K562 (cell line): ENCODE data around the gene DYNC2I2. TPM values are rescaled to one million over a fixed set of nuclear protein-coding genes. Genes with fewer than 3 reads are reported as not detected.

Source experiments
- ATAC-seq: fragments of 200-7000 bp; cut with Tn5 transposase; 3 replicates; pipeline ENCODE4 v1.9.1; 2020; ENCODE audit warnings: moderate library complexity
- BruUV-seq: library from RNA; stranded (reverse); fragments of 400-500 nt; replicated peaks from 2 replicates; lab custom pipeline; 2021; lab: Mats Ljungman, UMichigan
- CTCF ChIA-PET: fragments of 300-600 bp; formaldehyde crosslinking; extraction: SDS; loops from one replicate; lab custom pipeline; 2021; ENCODE audit warnings: low intra/inter-chr PET ratio; lab: Yijun Ruan, JAX
- POLR2A ChIA-PET: fragments of 300-600, 350-650 bp; sonication (Branson Sonifier 250); formaldehyde crosslinking; extraction: SDS; loops from one replicate; lab custom pipeline; 2021; ENCODE audit warnings: antibody characterized with exemption, inconsistent platforms; lab: Yijun Ruan, JAX
- DNase-seq, 4 experiments: peaks; one replicate each; pipeline versions ENCODE4 v3.0.0 to v3.0.0-alpha.2; 2011 to 2018; ENCODE audit warnings: low spot score in 3 of 4, mixed read lengths in 3 of 4; ENCODE audit errors: extremely low read depth in 1 of 4
- FAIRE-seq: peaks from 2 replicates; lab custom pipeline; 2011; peaks lifted over from hg19 to GRCh38; lab: Jason Lieb, UNC
- H2AFZ ChIP-seq: 2 replicates; pipeline ENCODE4 v1.6.0; 2011; ENCODE audit warnings: low read depth, low read length, control low read depth, inconsistent platforms
- H3K27ac ChIP-seq: fragments of 200-600 bp; 3 replicates; pipeline ENCODE4 v1.8.0; 2011; ENCODE audit warnings: low read depth, mild to moderate bottlenecking, control low read depth, inconsistent platforms, low read length, moderate library complexity, mixed read lengths; ENCODE audit errors: extremely low read depth
- H3K27me3 ChIP-seq, 2 experiments: fragments of 300-600 bp in 1 of 2; 2 replicates in 1 of 2; 3 replicates in 1 of 2; pipeline versions ENCODE4 v1.6.0 to v1.8.0; 2011; ENCODE audit warnings: inconsistent platforms in 2 of 2, low read length in 2 of 2, mild to moderate bottlenecking in 1 of 2, mixed read lengths in 1 of 2, moderate library complexity in 1 of 2; ENCODE audit not compliant: control insufficient read depth in 2 of 2, insufficient read depth in 2 of 2
- H3K36me3 ChIP-seq: fragments of 300-600 bp; 3 replicates; pipeline ENCODE4 v1.8.0; 2011; ENCODE audit warnings: mild to moderate bottlenecking, low read length, inconsistent platforms; ENCODE audit not compliant: control insufficient read depth, insufficient read depth
- H3K4me1 ChIP-seq, 2 experiments: fragments of 200-600 bp in 1 of 2; replicated peaks in 1 of 2; 2 replicates in 1 of 2; 3 replicates in 1 of 2; pipeline versions ENCODE4 v1.5.1 to v1.8.0; 2011; ENCODE audit warnings: inconsistent platforms in 2 of 2, low read length in 2 of 2, mild to moderate bottlenecking in 1 of 2, mixed read lengths in 1 of 2, moderate library complexity in 1 of 2; ENCODE audit not compliant: control insufficient read depth in 2 of 2, insufficient read depth in 2 of 2
- H3K4me2 ChIP-seq: 2 replicates; pipeline ENCODE4 v1.6.1; 2011; ENCODE audit warnings: low read length, control low read depth, inconsistent platforms, mixed read lengths; ENCODE audit not compliant: insufficient read depth
- H3K4me3 ChIP-seq: fragments of 200-600 bp; sonication (generic), shearing (Covaris generic); 2 replicates; pipeline ENCODE4 v1.5.1; 2016; ENCODE audit warnings: control low read depth, inconsistent platforms
- H3K79me2 ChIP-seq: fragments of 200-600 bp; 3 replicates; pipeline ENCODE4 v1.8.0; 2011; ENCODE audit warnings: low read length, inconsistent platforms; ENCODE audit not compliant: control insufficient read depth, insufficient read depth
- H3K9ac ChIP-seq, 2 experiments: 2 replicates each; pipeline versions ENCODE4 v1.6.0 to v1.6.1; 2011; ENCODE audit warnings: low read depth in 2 of 2, low read length in 2 of 2, control low read depth in 1 of 2, inconsistent platforms in 1 of 2, mild to moderate bottlenecking in 1 of 2, mixed read lengths in 1 of 2; ENCODE audit not compliant: insufficient read depth in 1 of 2
- H3K9me1 ChIP-seq: one replicate; pipeline ENCODE4 v1.6.0; 2011; ENCODE audit warnings: inconsistent platforms, mild to moderate bottlenecking, low read length, moderate library complexity; ENCODE audit not compliant: control insufficient read depth, insufficient read depth
- H3K9me3 ChIP-seq: replicated peaks from 2 replicates; pipeline ENCODE4 v1.5.1; 2011; ENCODE audit warnings: low read depth, low read length, inconsistent platforms; ENCODE audit not compliant: control insufficient read depth, insufficient read depth
- H4K20me1 ChIP-seq: replicated peaks from 2 replicates; pipeline ENCODE4 v1.6.1; 2011; ENCODE audit warnings: low read length, inconsistent platforms, mixed read lengths; ENCODE audit not compliant: control insufficient read depth, insufficient read depth
- BRD4 ChIP-seq: fragments of 200-600 bp; sonication (generic); IDR thresholded peaks from 2 replicates; pipeline ENCODE4 v1.6.1; 2017; ENCODE audit warnings: inconsistent platforms
- COPS2 ChIP-seq: fragments of 450-650 bp; conservative IDR thresholded peaks from 2 replicates; pipeline ENCODE4 v1.6.1; 2016; ENCODE audit warnings: mild to moderate bottlenecking, moderate library complexity
- EP300 ChIP-seq: IDR thresholded peaks from 2 replicates; pipeline ENCODE4 v1.6.1; 2012; ENCODE audit warnings: low read length, improper control_type of control experiment
- EWSR1 ChIP-seq: fragments of 450-650 bp; IDR thresholded peaks from 2 replicates; pipeline ENCODE4 v1.6.1; 2018; ENCODE audit warnings: borderline replicate concordance, mild to moderate bottlenecking, low read depth, moderate library complexity; ENCODE audit not compliant: partially characterized antibody
- GTF2E2 ChIP-seq: fragments of 200-800 bp; sonication (Bioruptor generic); IDR thresholded peaks from 2 replicates; pipeline ENCODE4 v1.6.1; 2016; ENCODE audit warnings: missing genetic modification characterization, missing compliant biosample characterization
- POLR3A ChIP-seq: IDR thresholded peaks from 2 replicates; pipeline ENCODE4 v1.6.1; 2011; ENCODE audit warnings: borderline replicate concordance, mild to moderate bottlenecking, moderate library complexity; ENCODE audit not compliant: insufficient read length, insufficient read depth; ENCODE audit errors: extremely low read depth
- PRMT5 ChIP-seq: sonication (generic); formaldehyde crosslinking; IDR thresholded peaks from 2 replicates; pipeline ENCODE4 v1.5.0; 2020; ENCODE audit warnings: missing genetic modification reagents
- SIN3B ChIP-seq: fragments of 450-650 bp; IDR thresholded peaks from 2 replicates; pipeline ENCODE4 v1.6.1; 2017; ENCODE audit warnings: low read depth, mild to moderate bottlenecking, moderate library complexity
- SMARCA4 ChIP-seq: fragments of 450-650 bp; IDR thresholded peaks from 2 replicates; pipeline ENCODE4 v1.6.1; 2016
- SMARCB1 ChIP-seq: IDR thresholded peaks from 2 replicates; pipeline ENCODE4 v1.6.1; 2011; ENCODE audit warnings: improper control_type of control experiment, low read depth; ENCODE audit not compliant: insufficient read length
- SRF ChIP-seq, 2 experiments: fragments of 250-450, 450-650 bp in 1 of 2; sonication (Bioruptor Pico) in 1 of 2; sonication (generic) in 1 of 2; formaldehyde crosslinking; IDR thresholded peaks; 2 replicates each; pipeline versions ENCODE4 v1.5.0 to v1.5.1; 2020 to 2022; ENCODE audit warnings: mild to moderate bottlenecking in 1 of 2, missing genetic modification reagents in 1 of 2
- ZNF121 ChIP-seq: sonication (generic); formaldehyde crosslinking; conservative IDR thresholded peaks from 2 replicates; pipeline ENCODE4 v1.8.0; 2022; ENCODE audit warnings: missing genetic modification reagents
- ZNF24 ChIP-seq: fragments of 450-650 bp; IDR thresholded peaks from 2 replicates; pipeline ENCODE4 v1.6.1; 2016
- ZNF316 ChIP-seq: fragments of 450-650 bp; IDR thresholded peaks from 2 replicates; pipeline ENCODE4 v1.6.1; 2016
- ZNF707 ChIP-seq: fragments of 250-450 bp; sonication (Bioruptor Pico); conservative IDR thresholded peaks from 2 replicates; pipeline ENCODE4 v1.8.0; 2022; ENCODE audit warnings: inconsistent platforms, mild to moderate bottlenecking, moderate library complexity
- WGBS: fragments of 100-300 bp; shearing (Covaris generic); methylation state at CpG from one replicate; pipeline ENCODE4 v1.1.6; 2016; ENCODE audit warnings: low coverage, mixed read lengths; ENCODE audit not compliant: insufficient coverage; ENCODE audit errors: missing lambda C conversion rate; 5-methylcytosine and 5-hydroxymethylcytosine counted together
- in situ Hi-C: fragments of 300-500 bp; cut with MboI; formaldehyde crosslinking; loops from 4 replicates; pipeline ENCODE4 v1.15.0; 2018; ENCODE audit warnings: inconsistent platforms, mixed read lengths
- intact Hi-C: fragments of 100-400 bp; cut with micrococcal nuclease; formaldehyde crosslinking; loops from 2 replicates; pipeline ENCODE4 v1.14.2; 2022
- polyA plus RNA-seq, 8 experiments: library from polyadenylated mRNA; depleted of rRNA in 4 of 8; stranded (reverse) in 5 of 8; unstranded in 3 of 8; fragments of >200 nt; fragmentation: Nextera tagmentation in 2 of 8; fragmentation: Illumina TruSeq in 1 of 8; extraction: Ambion mirVana in 2 of 8; extraction: Trizol in 1 of 8; gene quantifications; 2 replicates each; pipeline versions ENCODE4 v1.2.1 to v1.2.3, GENCODE V29; 2011 to 2014; ENCODE audit warnings: inconsistent platforms in 1 of 8, missing spikeins in 1 of 8
- total RNA-seq, 7 experiments: library from RNA; depleted of rRNA in 6 of 7; stranded (reverse); fragments of >200 nt in 6 of 7; fragmentation: Illumina TruSeq in 2 of 7; extraction: Trizol in 2 of 7; gene quantifications; 2 replicates each; pipeline versions ENCODE4 v1.2.1 to v1.2.3, GENCODE V29; 2011 to 2021; ENCODE audit warnings: low replicate concordance in 1 of 7
- TF ChIP-seq, protein P1 (sequence below): sonication (generic); formaldehyde crosslinking; IDR thresholded peaks from 2 replicates; pipeline ENCODE4 v1.8.0; 2023; ENCODE audit warnings: missing genetic modification reagents, mild to moderate bottlenecking, borderline replicate concordance
- TF ChIP-seq, protein P2 (sequence below), 3 experiments: fragments of 200-800 bp in 1 of 3; sonication (Bioruptor generic) in 1 of 3; sonication (generic) in 1 of 3; formaldehyde crosslinking in 1 of 3; IDR thresholded peaks; 2 replicates each; pipeline versions ENCODE4 v1.6.1 to v1.8.0; 2016 to 2022; ENCODE audit warnings: mild to moderate bottlenecking in 2 of 3, missing compliant biosample characterization in 2 of 3, missing genetic modification characterization in 2 of 3, missing genetic modification reagents in 1 of 3

The DYNC2I2 gene
- total and polyA plus RNA-seq, 9 of the 15 experiments (the other 6 are each of a cell fraction or from before 2014, with no cell fraction given), result 1.5 to 249 (median 70.0) TPM

GRCh38 chr9:128675382-128675781 is 18.7 kb upstream of the DYNC2I2 start (continued):
- TF ChIP-seq, protein P1, sequence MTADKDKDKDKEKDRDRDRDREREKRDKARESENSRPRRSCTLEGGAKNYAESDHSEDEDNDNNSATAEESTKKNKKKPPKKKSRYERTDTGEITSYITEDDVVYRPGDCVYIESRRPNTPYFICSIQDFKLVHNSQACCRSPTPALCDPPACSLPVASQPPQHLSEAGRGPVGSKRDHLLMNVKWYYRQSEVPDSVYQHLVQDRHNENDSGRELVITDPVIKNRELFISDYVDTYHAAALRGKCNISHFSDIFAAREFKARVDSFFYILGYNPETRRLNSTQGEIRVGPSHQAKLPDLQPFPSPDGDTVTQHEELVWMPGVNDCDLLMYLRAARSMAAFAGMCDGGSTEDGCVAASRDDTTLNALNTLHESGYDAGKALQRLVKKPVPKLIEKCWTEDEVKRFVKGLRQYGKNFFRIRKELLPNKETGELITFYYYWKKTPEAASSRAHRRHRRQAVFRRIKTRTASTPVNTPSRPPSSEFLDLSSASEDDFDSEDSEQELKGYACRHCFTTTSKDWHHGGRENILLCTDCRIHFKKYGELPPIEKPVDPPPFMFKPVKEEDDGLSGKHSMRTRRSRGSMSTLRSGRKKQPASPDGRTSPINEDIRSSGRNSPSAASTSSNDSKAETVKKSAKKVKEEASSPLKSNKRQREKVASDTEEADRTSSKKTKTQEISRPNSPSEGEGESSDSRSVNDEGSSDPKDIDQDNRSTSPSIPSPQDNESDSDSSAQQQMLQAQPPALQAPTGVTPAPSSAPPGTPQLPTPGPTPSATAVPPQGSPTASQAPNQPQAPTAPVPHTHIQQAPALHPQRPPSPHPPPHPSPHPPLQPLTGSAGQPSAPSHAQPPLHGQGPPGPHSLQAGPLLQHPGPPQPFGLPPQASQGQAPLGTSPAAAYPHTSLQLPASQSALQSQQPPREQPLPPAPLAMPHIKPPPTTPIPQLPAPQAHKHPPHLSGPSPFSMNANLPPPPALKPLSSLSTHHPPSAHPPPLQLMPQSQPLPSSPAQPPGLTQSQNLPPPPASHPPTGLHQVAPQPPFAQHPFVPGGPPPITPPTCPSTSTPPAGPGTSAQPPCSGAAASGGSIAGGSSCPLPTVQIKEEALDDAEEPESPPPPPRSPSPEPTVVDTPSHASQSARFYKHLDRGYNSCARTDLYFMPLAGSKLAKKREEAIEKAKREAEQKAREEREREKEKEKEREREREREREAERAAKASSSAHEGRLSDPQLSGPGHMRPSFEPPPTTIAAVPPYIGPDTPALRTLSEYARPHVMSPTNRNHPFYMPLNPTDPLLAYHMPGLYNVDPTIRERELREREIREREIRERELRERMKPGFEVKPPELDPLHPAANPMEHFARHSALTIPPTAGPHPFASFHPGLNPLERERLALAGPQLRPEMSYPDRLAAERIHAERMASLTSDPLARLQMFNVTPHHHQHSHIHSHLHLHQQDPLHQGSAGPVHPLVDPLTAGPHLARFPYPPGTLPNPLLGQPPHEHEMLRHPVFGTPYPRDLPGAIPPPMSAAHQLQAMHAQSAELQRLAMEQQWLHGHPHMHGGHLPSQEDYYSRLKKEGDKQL, result no peak
- peak; percentile 66 for TF ChIP-seq ZNF316
- TF ChIP-seq, all 486 proteins: peak for 2

GRCh38 chr9:128669786-128670185 is 13.1 kb upstream of the DYNC2I2 start:
- peaks cover 6 to 10% of the 10 kb centered on the region in 2 experiments; a peak in 4 of 5 replicates for H3K4me1 ChIP-seq
- DNase-seq, result no peak
- CTCF ChIA-PET, result no interaction called here
- no peaks in the 10 kb centered on the region for H3K9me3 ChIP-seq
- no peaks in the 10 kb centered on the region for H3K79me2 ChIP-seq
- intact Hi-C loops, result loop anchor here (5.0 kb wide), 2 partner anchors 497 to 1013 kb away; no protein-coding TSS in a partner anchor
- POLR2A ChIA-PET, result interaction anchor here (0.5 to 1.3 kb wide), 6 partner anchors 8 to 1034 kb away, joined by 3 to 5 read pairs (median 4); no protein-coding TSS in a partner anchor
- H3K4me3 ChIP-seq, result no peak overlapping the region
- no peaks in the 10 kb centered on the region for H3K36me3 ChIP-seq
- no peak overlapping the region for H2AFZ ChIP-seq
- FAIRE-seq, result no peak
- 45% methylated on average over 6 of the region's 6 CpGs for WGBS
- in situ Hi-C loops, result no loop called here
- no peak for ATAC-seq
- no peak overlapping the region for H3K9ac ChIP-seq
- H3K4me2 ChIP-seq, result no peak overlapping the region
- no peaks in the 10 kb centered on the region for H3K9me1 ChIP-seq
- no TSS peak for BruUV-seq
- H3K27me3 ChIP-seq, result no peaks in the 10 kb centered on the region
- H3K27ac ChIP-seq, result no peak overlapping the region
- no peaks in the 10 kb centered on the region for H4K20me1 ChIP-seq
- TF ChIP-seq GTF2E2, result no peak
- no peak for TF ChIP-seq SMARCA4
- no peak for TF ChIP-seq ZNF707 (CRISPR knock-in tag)
- no peak for TF ChIP-seq COPS2
- TF ChIP-seq SMARCB1, result no peak
- no peak for TF ChIP-seq BRD4
- TF ChIP-seq, protein P2, sequence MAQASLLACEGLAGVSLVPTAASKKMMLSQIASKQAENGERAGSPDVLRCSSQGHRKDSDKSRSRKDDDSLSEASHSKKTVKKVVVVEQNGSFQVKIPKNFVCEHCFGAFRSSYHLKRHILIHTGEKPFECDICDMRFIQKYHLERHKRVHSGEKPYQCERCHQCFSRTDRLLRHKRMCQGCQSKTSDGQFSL (CRISPR knock-in tag; IDR thresholded peaks at IDR 0.05), result no peak
- TF ChIP-seq, protein P2 (tag; IDR thresholded peaks at IDR 0.05), result no peak
- no peak for TF ChIP-seq POLR3A
- TF ChIP-seq SRF (CRISPR knock-in tag; IDR thresholded peaks at IDR 0.05), result no peak
- TF ChIP-seq ZNF121, result no peak
- TF ChIP-seq EWSR1, result no peak
- TF ChIP-seq PRMT5 (CRISPR knock-in tag), result no peak
- TF ChIP-seq SIN3B, result no peak
- TF ChIP-seq ZNF24, result no peak
- no peak for TF ChIP-seq EP300
